Stomach (tissue), 4 donors: Measurements from ENCODE around the gene CYP1A2.

Source experiments
- EP300 ChIP-seq: sonication (generic); formaldehyde crosslinking; IDR thresholded peaks from one replicate; pipeline ENCODE4 v1.6.1; 2017; ENCODE audit warnings: antibody characterized with exemption
- POLR2A ChIP-seq, 4 donors: fragments of 450-650 bp; IDR thresholded peaks; one replicate each; pipeline ENCODE4 v1.6.1; 2016; ENCODE audit warnings: antibody characterized with exemption in 4 of 4, control low read depth in 2 of 4, mild to moderate bottlenecking in 1 of 4, moderate library complexity in 1 of 4
- POLR2AphosphoS5 ChIP-seq, 3 donors: sonication (generic); formaldehyde crosslinking; IDR thresholded peaks; one replicate each; pipeline ENCODE4 v1.6.1; 2016; ENCODE audit warnings: antibody characterized with exemption in 3 of 3
- TF ChIP-seq, protein P1 (sequence below), 7 experiments: fragments of 450-650 bp in 4 of 7; fragments of 200-600 bp in 3 of 7; sonication (generic) in 3 of 7; IDR thresholded peaks; one replicate each; pipeline ENCODE4 v1.5.1; 2016 to 2019; ENCODE audit warnings: antibody characterized with exemption in 7 of 7, control low read depth in 2 of 7, mild to moderate bottlenecking in 1 of 7

GRCh38 chr15:74795966-74796625 lies 47.5 kb downstream of the CYP1A2 start:
- TF ChIP-seq, protein P1, sequence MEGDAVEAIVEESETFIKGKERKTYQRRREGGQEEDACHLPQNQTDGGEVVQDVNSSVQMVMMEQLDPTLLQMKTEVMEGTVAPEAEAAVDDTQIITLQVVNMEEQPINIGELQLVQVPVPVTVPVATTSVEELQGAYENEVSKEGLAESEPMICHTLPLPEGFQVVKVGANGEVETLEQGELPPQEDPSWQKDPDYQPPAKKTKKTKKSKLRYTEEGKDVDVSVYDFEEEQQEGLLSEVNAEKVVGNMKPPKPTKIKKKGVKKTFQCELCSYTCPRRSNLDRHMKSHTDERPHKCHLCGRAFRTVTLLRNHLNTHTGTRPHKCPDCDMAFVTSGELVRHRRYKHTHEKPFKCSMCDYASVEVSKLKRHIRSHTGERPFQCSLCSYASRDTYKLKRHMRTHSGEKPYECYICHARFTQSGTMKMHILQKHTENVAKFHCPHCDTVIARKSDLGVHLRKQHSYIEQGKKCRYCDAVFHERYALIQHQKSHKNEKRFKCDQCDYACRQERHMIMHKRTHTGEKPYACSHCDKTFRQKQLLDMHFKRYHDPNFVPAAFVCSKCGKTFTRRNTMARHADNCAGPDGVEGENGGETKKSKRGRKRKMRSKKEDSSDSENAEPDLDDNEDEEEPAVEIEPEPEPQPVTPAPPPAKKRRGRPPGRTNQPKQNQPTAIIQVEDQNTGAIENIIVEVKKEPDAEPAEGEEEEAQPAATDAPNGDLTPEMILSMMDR (IDR thresholded peaks at IDR 0.05): no peak
- TF ChIP-seq POLR2A (IDR thresholded peaks at IDR 0.05) (no peak), POLR2AphosphoS5 (IDR thresholded peaks at IDR 0.05) (no peak), EP300 (no peak)
